OCI-LY7 (cell line): ENCODE measurements around the gene TRIM41. TPM values are rescaled to one million over a fixed set of nuclear protein-coding genes. Genes with fewer than 3 reads are reported as not detected.
A peak's percentile ranks its signal among the peaks of the same experiment; 100 is the strongest.

ENCODE experiments used
- BruUV-seq: library from RNA; stranded (reverse); fragments of 400-500 nt; replicated peaks from 2 replicates; lab custom pipeline; 2021; lab: Mats Ljungman, UMichigan
- CTCF ChIA-PET: fragments of 300-600 bp; sonication (Branson Sonifier 250); formaldehyde crosslinking; loops from one replicate; lab custom pipeline; 2022; ENCODE audit warnings: antibody characterized with exemption; ENCODE audit not compliant: unreplicated experiment; lab: Charles Lee
- POLR2A ChIA-PET: fragments of 300-600 bp; sonication (Branson Sonifier 250); formaldehyde crosslinking; loops from one replicate; lab custom pipeline; 2022; ENCODE audit warnings: antibody characterized with exemption; lab: Charles Lee
- DNase-seq: peaks from one replicate; pipeline ENCODE4 v3.0.0-alpha.2; 2015; ENCODE audit warnings: low spot score
- H2AFZ ChIP-seq: fragments of 200-600 bp; sonication (generic), shearing (Covaris generic); 2 replicates; pipeline ENCODE4 v1.6.1; 2014; ENCODE audit warnings: mild to moderate bottlenecking, antibody characterized with exemption, low read length, moderate library complexity
- H3K27ac ChIP-seq: fragments of 200-600 bp; sonication (generic); 2 replicates; pipeline ENCODE4 v1.5.1; 2014; ENCODE audit warnings: mixed run types, low read depth, mild to moderate bottlenecking, moderate library complexity, low read length, inconsistent platforms; ENCODE audit not compliant: poor library complexity, severe bottlenecking
- H3K36me3 ChIP-seq: fragments of 200-600 bp; sonication (generic); 2 replicates; pipeline ENCODE4 v1.6.1; 2014; ENCODE audit warnings: mild to moderate bottlenecking, antibody characterized with exemption, low read length, moderate library complexity, mixed read lengths; ENCODE audit not compliant: insufficient read depth
- H3K4me1 ChIP-seq: fragments of 200-600 bp; sonication (generic); 2 replicates; pipeline ENCODE4 v1.5.1; 2014; ENCODE audit warnings: mild to moderate bottlenecking, low read length; ENCODE audit not compliant: insufficient read depth, poor library complexity, severe bottlenecking
- H3K4me2 ChIP-seq: fragments of 200-600 bp; sonication (generic); 2 replicates; pipeline ENCODE4 v1.6.1; 2014; ENCODE audit warnings: mild to moderate bottlenecking, low read length
- H3K4me3 ChIP-seq: fragments of 200-600 bp; sonication (generic); 2 replicates; pipeline ENCODE4 v1.5.1; 2014; ENCODE audit warnings: mild to moderate bottlenecking, low read depth, low read length; ENCODE audit not compliant: poor library complexity, severe bottlenecking
- H3K79me2 ChIP-seq: fragments of 200-600 bp; sonication (generic); 2 replicates; pipeline ENCODE4 v1.6.1; 2016; ENCODE audit warnings: low read depth, mild to moderate bottlenecking, low read length, moderate library complexity, mixed read lengths; ENCODE audit not compliant: insufficient read depth
- H3K9me2 ChIP-seq: fragments of 200-600 bp; sonication (generic); 2 replicates; pipeline ENCODE4 v1.6.1; 2016; ENCODE audit warnings: mild to moderate bottlenecking, low read length, mixed read lengths; ENCODE audit not compliant: insufficient read depth
- H3K9me3 ChIP-seq: fragments of 200-600 bp; sonication (generic); 2 replicates; pipeline ENCODE4 v1.6.1; 2014; ENCODE audit warnings: mild to moderate bottlenecking, mixed run types, low read length, mixed read lengths
- H4K20me1 ChIP-seq: fragments of 200-600 bp; sonication (generic); 2 replicates; pipeline ENCODE4 v1.6.1; 2014; ENCODE audit warnings: mild to moderate bottlenecking, antibody characterized with exemption, low read length, moderate library complexity, mixed read lengths; ENCODE audit not compliant: insufficient read depth
- EZH2phosphoT487 ChIP-seq: fragments of 200-600 bp; sonication (generic); IDR thresholded peaks from 2 replicates; pipeline ENCODE4 v1.6.1; 2018; ENCODE audit warnings: low read depth, borderline replicate concordance, mild to moderate bottlenecking, mixed run types, antibody characterized with exemption, low read length, moderate library complexity, mixed read lengths
- intact Hi-C: fragments of 100-400 bp; cut with micrococcal nuclease; formaldehyde crosslinking; loops from one replicate; pipeline ENCODE4 v1.10.0; 2022; ENCODE audit not compliant: unreplicated experiment
- total RNA-seq, 2 experiments: library from RNA; depleted of rRNA in 1 of 2; stranded (reverse); fragments of >200 nt in 1 of 2; shearing (Covaris generic) in 1 of 2; gene quantifications; 2 replicates each; pipeline ENCODE4 v1.2.3, GENCODE V29; 2014 to 2022
- TF ChIP-seq, protein P1 (sequence below): fragments of 200-600 bp; sonication (generic); conservative IDR thresholded peaks from 2 replicates; pipeline ENCODE4 v1.5.1; 2014; ENCODE audit warnings: mild to moderate bottlenecking, antibody characterized with exemption, low read length, moderate library complexity, mixed read lengths

TRIM41 gene
- total RNA-seq, 2 experiments from 2014 or later = 30.2 to 73.4 TPM

DNA sequence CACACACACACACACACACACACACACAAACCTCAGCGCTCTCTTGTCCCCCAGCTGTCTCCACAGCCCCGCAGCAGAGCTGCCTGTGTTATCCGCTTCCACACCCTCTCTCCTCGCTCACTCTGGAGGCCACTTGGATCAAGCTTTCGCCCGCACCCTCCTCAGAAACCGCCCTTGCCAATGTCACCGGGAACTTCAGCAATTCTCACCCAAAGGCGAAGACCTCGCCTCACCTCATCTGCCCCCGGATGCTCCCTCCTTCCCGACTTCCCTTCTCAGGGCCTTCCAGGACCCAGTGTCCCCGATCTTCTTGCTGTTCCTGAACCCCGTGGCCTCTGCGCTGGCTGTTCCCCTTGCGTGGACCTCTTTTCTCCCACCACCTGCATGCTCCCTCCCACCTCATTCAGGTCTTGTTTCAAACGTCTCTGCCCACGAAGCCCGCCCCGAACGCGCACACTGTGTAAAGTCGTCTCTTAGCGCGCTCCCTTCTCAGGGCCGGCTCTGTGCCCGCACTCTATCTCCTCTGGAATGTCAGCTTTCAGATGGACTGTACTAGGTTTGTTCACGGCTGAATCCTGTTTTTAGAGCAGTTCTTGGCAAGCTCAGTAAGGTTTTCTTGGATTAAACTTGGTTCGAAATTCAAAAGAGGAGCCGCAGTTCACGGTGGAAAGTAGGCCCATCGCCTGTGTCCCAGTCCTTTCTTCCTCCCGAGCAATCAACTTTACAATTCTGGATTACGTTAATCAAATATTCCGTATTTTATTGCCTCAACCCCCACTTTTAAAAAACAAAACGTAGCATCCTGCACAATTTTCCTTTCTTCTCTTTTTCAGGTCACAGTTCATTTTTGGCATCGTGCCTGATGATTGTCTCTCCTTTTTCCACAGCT, 17.1 kb upstream of the TRIM41 start:
- Histone ChIP-seq H3K27ac (no peak overlapping the region), H3K9me2 (no peaks in the 10 kb centered on the region), H2AFZ (no peak overlapping the region; the same call in 1 of the 2 replicates), H3K4me3 (peak overlapping the region; percentile 79), H3K9me3 (no peaks in the 10 kb centered on the region), H3K4me1 (peaks cover 35% of the 10 kb centered on the region), H3K79me2 (no peaks in the 10 kb centered on the region), H4K20me1 (no peaks in the 10 kb centered on the region), H3K4me2 (peak overlapping the region; percentile 80), H3K36me3 (no peaks in the 10 kb centered on the region)
- intact Hi-C loops = no loop called here
- CTCF ChIA-PET = no interaction called here
- no peak for DNase-seq
- TF ChIP-seq, protein P1, sequence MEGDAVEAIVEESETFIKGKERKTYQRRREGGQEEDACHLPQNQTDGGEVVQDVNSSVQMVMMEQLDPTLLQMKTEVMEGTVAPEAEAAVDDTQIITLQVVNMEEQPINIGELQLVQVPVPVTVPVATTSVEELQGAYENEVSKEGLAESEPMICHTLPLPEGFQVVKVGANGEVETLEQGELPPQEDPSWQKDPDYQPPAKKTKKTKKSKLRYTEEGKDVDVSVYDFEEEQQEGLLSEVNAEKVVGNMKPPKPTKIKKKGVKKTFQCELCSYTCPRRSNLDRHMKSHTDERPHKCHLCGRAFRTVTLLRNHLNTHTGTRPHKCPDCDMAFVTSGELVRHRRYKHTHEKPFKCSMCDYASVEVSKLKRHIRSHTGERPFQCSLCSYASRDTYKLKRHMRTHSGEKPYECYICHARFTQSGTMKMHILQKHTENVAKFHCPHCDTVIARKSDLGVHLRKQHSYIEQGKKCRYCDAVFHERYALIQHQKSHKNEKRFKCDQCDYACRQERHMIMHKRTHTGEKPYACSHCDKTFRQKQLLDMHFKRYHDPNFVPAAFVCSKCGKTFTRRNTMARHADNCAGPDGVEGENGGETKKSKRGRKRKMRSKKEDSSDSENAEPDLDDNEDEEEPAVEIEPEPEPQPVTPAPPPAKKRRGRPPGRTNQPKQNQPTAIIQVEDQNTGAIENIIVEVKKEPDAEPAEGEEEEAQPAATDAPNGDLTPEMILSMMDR = no peak
- TF ChIP-seq EZH2phosphoT487 = no peak
- no TSS peak for BruUV-seq
- POLR2A ChIA-PET = interaction anchor here (0.6 to 2.6 kb wide), 9 partner anchors 7 to 55 kb away, joined by 3 to 25 read pairs (median 5); partner anchors contain the start of gene TRIM41

DNA sequence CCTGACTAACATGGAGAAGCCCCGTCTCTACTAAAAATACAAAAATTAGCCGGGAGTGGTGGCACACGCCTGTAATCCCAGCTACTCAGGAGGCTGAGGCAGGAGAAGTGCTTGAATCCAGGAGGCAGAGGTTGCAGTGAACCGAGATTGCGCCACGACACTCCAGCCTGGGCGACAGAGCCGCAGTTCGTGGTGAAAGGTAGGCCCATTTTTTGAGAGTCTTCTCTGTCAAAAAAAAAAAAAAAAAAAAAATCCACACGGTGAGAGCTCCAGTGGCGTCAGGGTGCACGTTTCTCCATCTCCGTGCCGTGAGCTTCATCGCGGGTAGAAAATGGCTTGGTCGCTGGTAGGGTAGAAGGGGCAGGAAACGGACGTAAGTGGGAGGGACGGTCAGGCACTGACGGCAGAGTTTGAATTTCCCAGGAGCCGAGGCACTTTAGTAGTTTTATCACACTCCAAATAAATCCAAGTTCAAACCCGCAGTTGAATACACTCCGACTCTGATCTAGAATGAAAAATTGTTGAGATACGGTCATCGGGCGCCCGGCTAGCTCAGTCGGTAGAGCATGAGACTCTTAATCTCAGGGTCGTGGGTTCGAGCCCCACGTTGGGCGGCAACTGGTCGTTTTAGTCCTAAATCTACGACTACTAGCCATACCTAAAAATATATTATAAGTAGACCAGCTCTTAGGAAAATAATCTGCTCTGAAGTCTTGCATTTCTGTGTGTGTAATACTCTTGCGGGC, 15.7 kb upstream of the TRIM41 start:
- Histone ChIP-seq H3K36me3 (no peaks in the 10 kb centered on the region), H3K4me1 (peaks cover 29% of the 10 kb centered on the region), H4K20me1 (no peaks in the 10 kb centered on the region), H2AFZ (peak overlapping the region; percentile 88; the same call in 1 of the 2 replicates), H3K79me2 (no peaks in the 10 kb centered on the region), H3K4me3 (peak overlapping the region; percentile 79), H3K9me3 (no peaks in the 10 kb centered on the region), H3K27ac (peak overlapping the region; percentile 59), H3K9me2 (no peaks in the 10 kb centered on the region), H3K4me2 (peak overlapping the region; percentile 80)
- ChIA-PET POLR2A (interaction anchor here (0.7 to 2.6 kb wide), 12 partner anchors 9 to 54 kb away, joined by 3 to 25 read pairs (median 4); partner anchors contain the start of gene TRIM41), CTCF (interaction anchor here (0.5 to 0.6 kb wide), 2 partner anchors 17 to 57 kb away, joined by 4 to 5 read pairs; no protein-coding TSS in a partner anchor)
- BruUV-seq = no TSS peak
- TF ChIP-seq, protein P1 = no peak
- no peak for TF ChIP-seq EZH2phosphoT487
- intact Hi-C loops = loop anchor here (1.0 kb wide), 4 partner anchors 11 to 54 kb away; partner anchors contain the start of gene TRIM52
- DNase-seq = peak; percentile 87
